ENCODE data around the gene RAB3A. TPM values are rescaled to one million over a fixed set of nuclear protein-coding genes. Genes with fewer than 3 reads are reported as not detected.

The RAB3A gene
- total RNA-seq, 1 experiment from 2014 or later: 1.0 TPM

DNA sequence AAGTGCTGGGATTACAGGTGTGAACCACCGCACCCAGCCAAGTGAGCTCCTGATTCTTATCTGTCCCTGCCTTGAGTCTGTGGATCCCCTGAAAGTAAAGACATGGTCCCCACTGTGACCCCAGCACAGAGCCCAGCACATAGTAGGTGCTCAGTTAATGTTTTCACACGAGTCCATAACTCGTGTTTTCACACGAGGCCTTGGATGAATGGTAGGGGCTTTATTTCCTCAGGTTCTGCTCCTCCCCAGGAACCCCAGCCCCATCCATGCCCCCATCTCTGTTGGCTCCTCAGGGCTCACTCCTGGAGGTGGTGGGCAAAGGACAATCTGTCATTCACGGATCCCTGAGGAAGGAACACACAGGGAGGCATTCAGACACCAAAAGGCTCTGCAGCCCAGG is 46.0 kb upstream of the RAB3A start:
- in situ Hi-C loops (cut with HindIII; ENCODE audit: low pct_unique_long_range_greater_than_20kb, low sequenced_read_pairs): no loop called here
- BruUV-seq (replicated peaks): no TSS peak
- Histone ChIP-seq H3K9me3 (ENCODE audit: control insufficient read depth, insufficient read depth, low read depth, low read length) (no peaks in the 10 kb centered on the region), H3K36me3 (ENCODE audit: control insufficient read depth, insufficient read depth, low read length) (no peaks in the 10 kb centered on the region), H3K27me3 (ENCODE audit: control insufficient read depth, insufficient read depth, low read length) (no peaks in the 10 kb centered on the region), H3K27ac (ENCODE audit: low read length) (no peak overlapping the region), H3K4me3 (ENCODE audit: low read depth in 2 of 2, low read length in 2 of 2) (no peak overlapping the region), H3K4me1 (ENCODE audit: control insufficient read depth, insufficient read depth, low read length) (no peaks in the 10 kb centered on the region)
- no peak for DNase-seq (ENCODE audit: low read depth, low spot score)
- intact Hi-C loops (cut with micrococcal nuclease; ENCODE audit: unreplicated experiment): loop anchor here (5.0 kb wide), 1 partner anchor 43 kb away; no protein-coding TSS in a partner anchor
- POLR2A ChIA-PET: no interaction called here
- CTCF ChIA-PET: interaction anchor here (1.2 kb wide), 1 partner anchor 41 kb away, joined by 10 read pairs; no protein-coding TSS in a partner anchor
- TF ChIP-seq POLR2AphosphoS5 (IDR thresholded peaks at IDR 0.05; ENCODE audit: low read depth, low read length): no peak
- no peak for TF ChIP-seq SIN3A (IDR thresholded peaks at IDR 0.05; ENCODE audit: borderline replicate concordance, insufficient read depth, low read depth, low read length)
- no peak for TF ChIP-seq TCF7L2 (IDR thresholded peaks at IDR 0.05; ENCODE audit: low read depth, low read length)
- TF ChIP-seq, protein P1, sequence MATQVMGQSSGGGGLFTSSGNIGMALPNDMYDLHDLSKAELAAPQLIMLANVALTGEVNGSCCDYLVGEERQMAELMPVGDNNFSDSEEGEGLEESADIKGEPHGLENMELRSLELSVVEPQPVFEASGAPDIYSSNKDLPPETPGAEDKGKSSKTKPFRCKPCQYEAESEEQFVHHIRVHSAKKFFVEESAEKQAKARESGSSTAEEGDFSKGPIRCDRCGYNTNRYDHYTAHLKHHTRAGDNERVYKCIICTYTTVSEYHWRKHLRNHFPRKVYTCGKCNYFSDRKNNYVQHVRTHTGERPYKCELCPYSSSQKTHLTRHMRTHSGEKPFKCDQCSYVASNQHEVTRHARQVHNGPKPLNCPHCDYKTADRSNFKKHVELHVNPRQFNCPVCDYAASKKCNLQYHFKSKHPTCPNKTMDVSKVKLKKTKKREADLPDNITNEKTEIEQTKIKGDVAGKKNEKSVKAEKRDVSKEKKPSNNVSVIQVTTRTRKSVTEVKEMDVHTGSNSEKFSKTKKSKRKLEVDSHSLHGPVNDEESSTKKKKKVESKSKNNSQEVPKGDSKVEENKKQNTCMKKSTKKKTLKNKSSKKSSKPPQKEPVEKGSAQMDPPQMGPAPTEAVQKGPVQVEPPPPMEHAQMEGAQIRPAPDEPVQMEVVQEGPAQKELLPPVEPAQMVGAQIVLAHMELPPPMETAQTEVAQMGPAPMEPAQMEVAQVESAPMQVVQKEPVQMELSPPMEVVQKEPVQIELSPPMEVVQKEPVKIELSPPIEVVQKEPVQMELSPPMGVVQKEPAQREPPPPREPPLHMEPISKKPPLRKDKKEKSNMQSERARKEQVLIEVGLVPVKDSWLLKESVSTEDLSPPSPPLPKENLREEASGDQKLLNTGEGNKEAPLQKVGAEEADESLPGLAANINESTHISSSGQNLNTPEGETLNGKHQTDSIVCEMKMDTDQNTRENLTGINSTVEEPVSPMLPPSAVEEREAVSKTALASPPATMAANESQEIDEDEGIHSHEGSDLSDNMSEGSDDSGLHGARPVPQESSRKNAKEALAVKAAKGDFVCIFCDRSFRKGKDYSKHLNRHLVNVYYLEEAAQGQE (IDR thresholded peaks at IDR 0.05; ENCODE audit: insufficient read depth in 1 of 2, low read depth in 2 of 2, low read length in 1 of 2): no peak
- TF ChIP-seq, protein P2, sequence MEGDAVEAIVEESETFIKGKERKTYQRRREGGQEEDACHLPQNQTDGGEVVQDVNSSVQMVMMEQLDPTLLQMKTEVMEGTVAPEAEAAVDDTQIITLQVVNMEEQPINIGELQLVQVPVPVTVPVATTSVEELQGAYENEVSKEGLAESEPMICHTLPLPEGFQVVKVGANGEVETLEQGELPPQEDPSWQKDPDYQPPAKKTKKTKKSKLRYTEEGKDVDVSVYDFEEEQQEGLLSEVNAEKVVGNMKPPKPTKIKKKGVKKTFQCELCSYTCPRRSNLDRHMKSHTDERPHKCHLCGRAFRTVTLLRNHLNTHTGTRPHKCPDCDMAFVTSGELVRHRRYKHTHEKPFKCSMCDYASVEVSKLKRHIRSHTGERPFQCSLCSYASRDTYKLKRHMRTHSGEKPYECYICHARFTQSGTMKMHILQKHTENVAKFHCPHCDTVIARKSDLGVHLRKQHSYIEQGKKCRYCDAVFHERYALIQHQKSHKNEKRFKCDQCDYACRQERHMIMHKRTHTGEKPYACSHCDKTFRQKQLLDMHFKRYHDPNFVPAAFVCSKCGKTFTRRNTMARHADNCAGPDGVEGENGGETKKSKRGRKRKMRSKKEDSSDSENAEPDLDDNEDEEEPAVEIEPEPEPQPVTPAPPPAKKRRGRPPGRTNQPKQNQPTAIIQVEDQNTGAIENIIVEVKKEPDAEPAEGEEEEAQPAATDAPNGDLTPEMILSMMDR (IDR thresholded peaks at IDR 0.05): no peak
- no peak for ATAC-seq

DNA sequence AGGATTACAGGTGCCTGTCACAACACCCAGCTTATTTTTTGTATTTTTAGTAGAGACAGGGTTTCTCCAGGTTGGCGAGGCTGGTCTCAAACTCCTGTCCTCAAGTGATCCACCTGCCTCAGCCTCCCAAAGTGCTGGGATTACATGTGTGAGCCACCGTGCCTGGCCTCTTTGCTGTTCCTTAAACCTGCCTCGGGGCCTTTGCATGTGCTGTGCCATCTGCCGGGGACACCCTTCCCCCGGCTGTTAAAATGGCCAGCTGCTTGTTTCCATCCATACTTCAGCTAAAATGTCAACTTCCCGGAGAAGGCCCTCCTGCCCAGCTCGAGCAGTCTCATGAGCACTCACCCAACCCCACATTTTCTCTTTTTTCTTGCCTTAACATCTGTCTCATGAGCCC is 41.5 kb upstream of the RAB3A start:
- no peak for TF ChIP-seq SIN3A (IDR thresholded peaks at IDR 0.05; ENCODE audit: borderline replicate concordance, insufficient read depth, low read depth, low read length)
- TF ChIP-seq, protein P2 (IDR thresholded peaks at IDR 0.05): no peak
- TF ChIP-seq, protein P1 (IDR thresholded peaks at IDR 0.05; ENCODE audit: insufficient read depth in 1 of 2, low read depth in 2 of 2, low read length in 1 of 2): no peak
- TF ChIP-seq TCF7L2 (IDR thresholded peaks at IDR 0.05; ENCODE audit: low read depth, low read length): no peak
- no peak for TF ChIP-seq POLR2AphosphoS5 (IDR thresholded peaks at IDR 0.05; ENCODE audit: low read depth, low read length)
- CTCF ChIA-PET: interaction anchor here (0.5 kb wide), 1 partner anchor 37 kb away, joined by 5 read pairs; no protein-coding TSS in a partner anchor
- DNase-seq (ENCODE audit: low read depth, low spot score): no peak

More for the DNA sequence above, 41.5 kb upstream of the RAB3A start:
- H3K4me3 ChIP-seq (ENCODE audit: low read depth in 2 of 2, low read length in 2 of 2): no peak overlapping the region
- H3K4me1 ChIP-seq (ENCODE audit: control insufficient read depth, insufficient read depth, low read length): no peaks in the 10 kb centered on the region
- H3K27me3 ChIP-seq (ENCODE audit: control insufficient read depth, insufficient read depth, low read length): no peaks in the 10 kb centered on the region
- BruUV-seq (replicated peaks): no TSS peak
- POLR2A ChIA-PET: interaction anchor here (0.5 to 1.1 kb wide), 4 partner anchors 30 to 127 kb away, joined by 3 to 12 read pairs (median 6); no protein-coding TSS in a partner anchor
- in situ Hi-C loops (cut with HindIII; ENCODE audit: low pct_unique_long_range_greater_than_20kb, low sequenced_read_pairs) (no loop called here), intact Hi-C loops (cut with micrococcal nuclease; ENCODE audit: unreplicated experiment) (no loop called here)
- ATAC-seq: no peak
- H3K9me3 ChIP-seq (ENCODE audit: control insufficient read depth, insufficient read depth, low read depth, low read length): no peaks in the 10 kb centered on the region
- H3K36me3 ChIP-seq (ENCODE audit: control insufficient read depth, insufficient read depth, low read length): no peaks in the 10 kb centered on the region
- no peak overlapping the region for H3K27ac ChIP-seq (ENCODE audit: low read length)

Measured in Panc1 (cell line).